Measurements from ENCODE around the gene IFNA2.
"Not testable (repeated sequence)": the region's sequence is repeated elsewhere in the genome, so short reads cannot be mapped to it uniquely, and the experiment has no call there.

IFNA2 gene

GRCh38 chr9:21385131-21385670 lies at the start of gene IFNA2:
IFNA2 (minus strand) TSS chr9:21385398; CDS start chr9:21385329, 69 bp downstream.
- DNase-seq: no peak

DNA sequence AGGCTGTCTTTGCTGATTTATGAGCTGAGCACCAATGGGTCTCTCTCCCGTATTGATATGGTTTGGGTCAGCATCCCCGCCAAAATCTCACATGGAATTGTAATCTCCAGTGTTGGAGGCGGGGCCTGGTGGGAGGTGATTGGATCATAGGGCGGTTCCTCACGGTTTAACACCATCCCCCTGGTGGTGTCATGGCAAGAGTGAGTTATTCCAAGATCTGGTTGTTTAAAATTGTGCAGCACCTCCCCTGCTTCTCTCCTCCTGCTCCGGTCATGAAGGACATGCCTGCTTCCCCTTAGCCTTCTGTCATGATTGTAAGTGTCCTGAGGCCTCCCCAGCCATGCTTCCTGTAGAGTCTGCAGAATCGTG lies 49.8 kb upstream of the IFNA2 start:
- not testable (repeated sequence) for DNase-seq

GRCh38 chr9:21434202-21435014 lies 49.2 kb upstream of the IFNA2 start:
- DNase-seq: no peak

- no peak for DNase-seq
Measured at GRCh38 chr9:21432672-21433425, 47.7 kb upstream of the IFNA2 start.

DNA sequence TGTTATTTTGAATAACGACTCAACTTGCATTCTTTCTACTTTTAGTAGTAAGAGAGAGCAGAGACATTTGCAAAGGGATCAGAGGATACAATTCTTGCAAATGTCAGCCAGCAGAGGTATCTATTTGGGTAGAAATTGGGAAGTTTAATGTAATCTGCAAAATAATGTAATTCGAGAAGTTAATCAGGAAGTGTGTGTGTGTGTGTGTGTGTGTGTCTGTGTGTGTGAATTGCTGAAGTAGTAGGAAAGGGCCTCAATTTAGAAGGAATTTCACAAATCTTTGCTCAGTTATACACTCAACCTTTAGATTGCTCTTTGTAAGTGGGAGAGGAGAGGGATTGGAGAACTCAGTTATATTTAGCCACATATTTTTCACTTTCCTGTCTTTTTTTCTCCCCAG lies 44.0 kb upstream of the IFNA2 start:
- no peak for DNase-seq

- DNase-seq: no peak
Measured at GRCh38 chr9:21428235-21428634, 43.0 kb upstream of the IFNA2 start.

- DNase-seq: no peak
Measured at GRCh38 chr9:21415493-21416267, 30.5 kb upstream of the IFNA2 start.

- DNase-seq: no peak
Measured at GRCh38 chr9:21414220-21414940, 29.2 kb upstream of the IFNA2 start.

DNA sequence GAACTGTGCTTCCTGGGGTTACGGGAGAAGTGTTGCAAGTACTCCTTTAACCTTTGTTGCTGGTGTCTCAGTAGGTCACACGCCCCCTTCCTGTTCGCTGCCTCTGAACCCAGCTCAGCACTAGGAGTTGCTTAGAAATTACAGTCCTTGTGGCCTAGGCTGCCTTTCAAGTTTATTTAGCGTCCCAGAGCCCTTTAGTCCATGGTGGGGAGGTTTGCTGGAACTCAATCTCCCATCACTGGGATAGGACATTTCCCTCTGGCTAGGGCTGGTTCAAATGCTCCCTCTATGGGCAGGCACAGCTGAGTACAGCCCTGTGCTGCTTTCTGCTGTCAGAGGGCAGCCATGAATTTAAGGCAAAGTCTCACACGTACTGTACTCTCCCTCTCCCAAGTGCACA lies 28.4 kb upstream of the IFNA2 start:
- no peak for DNase-seq

DNA sequence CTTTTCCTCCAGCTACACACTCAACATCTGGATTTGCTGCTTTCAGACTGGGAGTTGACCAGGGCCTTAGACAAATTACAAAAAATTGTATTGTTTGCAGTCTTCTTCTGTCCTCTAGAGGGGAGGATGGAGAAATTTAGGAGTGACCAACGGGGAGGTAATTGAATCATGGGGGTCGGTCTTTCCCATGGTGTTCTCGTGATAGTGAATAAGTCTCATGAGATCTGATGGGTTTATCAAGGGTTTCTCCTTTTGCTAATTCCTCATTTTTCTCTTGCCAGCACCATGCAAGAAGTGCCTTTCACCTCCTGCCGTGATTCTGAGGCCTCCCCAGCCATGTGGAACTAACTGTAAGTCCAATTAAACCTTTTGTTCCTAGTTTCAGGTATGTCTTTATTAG lies 28.0 kb upstream of the IFNA2 start:
- DNase-seq: no peak

DNA sequence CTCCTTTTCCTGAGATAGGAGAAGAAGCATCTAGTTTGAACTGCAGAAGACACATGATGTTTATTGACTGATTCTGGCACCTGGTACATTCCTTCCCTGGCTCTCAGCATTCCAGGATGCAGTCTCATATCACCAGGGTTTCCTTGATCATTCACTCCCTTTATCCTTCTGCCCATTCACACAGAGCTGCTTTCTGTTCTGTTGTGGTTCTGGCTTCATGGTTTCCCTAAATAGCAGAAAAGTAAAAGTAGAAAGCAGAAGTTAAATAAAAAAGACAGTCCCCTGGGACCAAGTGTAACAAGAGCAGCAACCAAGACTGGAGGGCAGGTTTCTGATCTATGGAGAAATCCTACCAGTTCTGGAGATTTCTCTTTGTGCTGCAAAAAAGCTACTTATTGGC lies 26.9 kb upstream of the IFNA2 start:
- no peak for DNase-seq

- DNase-seq: no peak
Measured at GRCh38 chr9:21408817-21409216, 23.6 kb upstream of the IFNA2 start, which contains the start of gene IFNA8. IFNA8 (plus strand) TSS chr9:21409117; CDS start chr9:21409177, 60 bp downstream.

GRCh38 chr9:21404146-21404545 lies 18.9 kb upstream of the IFNA2 start:
- no peak for DNase-seq

DNA sequence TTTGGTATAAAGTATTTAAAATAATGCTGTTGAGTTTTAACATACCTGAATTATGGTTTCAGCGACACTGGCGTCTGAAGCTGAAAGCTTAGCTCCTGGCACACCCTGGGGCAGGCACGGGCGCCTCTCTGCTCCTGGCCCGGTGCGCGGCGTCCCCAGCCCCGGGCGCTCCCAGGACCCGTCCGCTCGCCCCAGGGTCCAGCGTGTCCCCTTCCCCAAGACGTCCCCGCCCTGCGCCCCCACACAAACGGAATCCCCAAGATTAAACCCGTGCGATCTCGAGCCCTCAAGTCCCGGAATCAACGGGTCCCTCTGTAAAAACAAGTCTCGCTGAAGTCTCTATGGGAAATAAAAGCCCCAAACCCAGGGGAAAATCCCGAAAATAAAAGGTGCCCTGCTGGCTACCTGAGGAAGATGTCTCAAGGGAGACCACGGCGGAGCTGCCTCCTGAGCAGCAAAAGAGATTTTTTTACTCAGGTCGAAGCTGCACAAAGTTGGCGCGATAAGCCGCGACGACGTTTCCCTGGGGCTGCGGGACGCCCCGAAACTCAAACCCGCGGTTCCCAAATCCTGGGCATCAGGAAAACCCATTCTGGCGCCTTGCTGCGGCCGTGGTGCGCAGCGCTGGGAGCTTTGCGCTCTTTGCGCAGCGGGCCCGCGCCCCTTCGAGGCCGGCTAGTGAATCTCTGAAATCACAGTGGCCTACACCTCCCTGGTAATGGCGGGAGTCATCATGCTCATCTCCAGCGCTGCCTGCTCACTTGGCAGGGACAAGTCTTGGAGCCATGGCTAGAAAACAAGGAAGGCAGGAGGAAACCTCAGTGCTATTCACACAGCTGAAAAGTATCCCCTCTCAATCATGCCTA lies 17.4 kb upstream of the IFNA2 start:
- no peak for DNase-seq

DNA sequence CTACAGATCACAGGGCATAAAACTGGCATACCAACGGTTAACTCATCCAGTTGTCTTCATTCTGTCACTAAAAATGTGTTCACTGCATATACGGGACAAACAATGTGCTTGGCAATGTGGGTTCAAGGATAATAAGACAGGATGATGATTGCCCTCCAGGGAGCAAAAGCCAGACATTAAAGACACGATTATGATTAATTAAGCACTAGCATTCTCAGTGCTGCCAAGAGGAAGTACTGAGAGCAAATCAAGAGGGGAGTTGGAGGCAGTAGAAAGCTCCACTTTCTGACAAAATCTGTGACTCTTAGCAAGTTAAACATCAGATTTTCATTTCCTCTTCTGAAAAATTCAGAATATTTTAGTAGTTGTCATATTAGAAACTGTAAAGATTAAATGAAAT lies 14.8 kb upstream of the IFNA2 start:
- DNase-seq: no peak

GRCh38 chr9:21398955-21399489 lies 13.8 kb upstream of the IFNA2 start:
- no peak for DNase-seq

DNA sequence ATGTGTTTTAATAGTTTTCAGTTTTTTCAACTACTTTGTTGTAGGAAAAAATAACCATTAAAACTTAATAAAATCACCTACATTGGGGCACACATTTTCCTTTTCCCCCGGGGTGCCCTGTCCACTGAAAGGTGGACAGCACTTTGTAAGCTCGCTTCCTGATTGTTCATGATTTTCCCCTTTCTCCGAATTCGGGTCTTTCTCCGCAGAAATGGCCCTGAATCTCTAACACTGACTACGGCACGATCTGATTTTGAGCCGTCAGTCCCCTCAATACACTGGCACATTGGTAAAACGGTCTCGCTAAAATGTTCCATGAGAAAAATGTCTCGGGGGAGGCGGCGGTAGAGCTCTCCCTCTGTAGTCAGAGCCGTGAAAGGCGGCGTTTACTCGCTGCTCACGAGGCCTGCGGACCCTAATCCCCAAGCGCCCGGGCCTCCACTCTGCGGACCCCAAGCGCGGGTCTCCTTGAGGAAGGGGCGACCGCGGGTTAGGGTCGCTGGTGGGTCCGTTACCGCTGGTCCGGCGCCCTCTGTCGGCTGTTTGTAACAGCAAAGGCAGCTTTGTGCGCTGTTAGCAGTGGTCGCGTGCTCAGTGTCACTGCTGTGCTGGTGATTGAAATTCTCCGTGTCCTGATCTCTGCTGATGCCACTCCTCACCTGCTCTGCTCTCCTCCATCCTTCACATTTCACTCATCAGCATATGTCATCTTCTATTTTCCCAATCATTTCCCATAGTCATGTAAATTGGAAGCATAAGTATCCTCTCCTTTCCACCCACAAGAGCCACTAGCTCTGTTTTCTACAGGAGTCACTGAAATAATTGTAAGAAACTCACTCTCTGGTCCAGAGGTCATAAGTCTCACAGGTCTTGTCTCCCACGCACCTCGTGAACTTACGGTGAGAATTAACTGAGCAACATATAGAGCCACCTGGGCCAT lies 10.8 kb upstream of the IFNA2 start:
- DNase-seq: no peak

DNA sequence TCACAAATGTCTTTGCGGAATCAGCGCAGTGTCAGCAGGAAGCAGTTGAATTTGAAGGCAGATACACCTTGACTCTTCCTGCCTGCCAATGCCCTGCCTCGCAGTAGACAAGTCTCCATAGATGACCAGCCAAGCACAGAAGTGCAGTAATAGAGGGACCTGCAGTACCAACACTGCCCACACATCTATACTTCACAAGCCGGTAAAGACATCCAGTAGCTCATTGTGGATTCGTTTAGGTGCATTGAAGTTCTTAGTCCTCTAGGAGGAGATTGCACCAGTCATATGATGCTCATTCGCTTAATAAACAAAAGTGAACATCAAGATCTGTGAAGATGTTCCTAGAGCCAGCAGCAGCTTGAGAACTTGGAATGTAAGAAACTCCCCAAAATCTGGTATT lies 7.1 kb upstream of the IFNA2 start:
- DNase-seq: no peak

DNA sequence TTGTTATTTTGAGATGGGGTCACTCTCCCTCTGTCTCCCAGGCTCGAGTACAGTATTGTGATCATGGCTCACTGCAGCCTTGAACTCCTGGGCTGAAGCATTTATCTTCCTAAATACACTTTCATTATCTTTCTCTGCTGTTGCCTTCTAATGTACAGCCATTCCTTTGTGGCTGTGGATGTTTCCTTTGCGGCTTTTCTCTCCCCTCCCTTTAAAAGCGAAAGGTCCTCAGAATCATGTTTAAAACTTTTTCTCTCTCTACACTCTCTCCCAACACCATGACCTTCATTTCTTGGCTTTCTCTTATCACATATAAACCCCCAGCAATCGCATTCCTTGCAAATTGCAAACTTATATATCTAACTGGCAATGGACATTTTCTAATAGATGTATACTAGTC lies 1.6 kb downstream of the IFNA2 start:
- no peak for DNase-seq
